Measurements from ENCODE around the gene PI4KB. TPM values are rescaled to one million over a fixed set of nuclear protein-coding genes. Genes with fewer than 3 reads are reported as not detected.
"Not testable (repeated sequence)": the region's sequence is repeated elsewhere in the genome, so short reads cannot be mapped to it uniquely, and the experiment has no call there.

PI4KB gene
- total RNA-seq, 1 experiment from 2014 or later: 62.8 TPM

GRCh38 chr1:151281969-151282882 is 45.0 kb downstream of the PI4KB start, which contains the start of gene ZNF687:
Gene ZNF687, plus strand, starts transcription at chr1:151282299. Its CDS starts 3,993 bp downstream, at chr1:151286292.
- CTCF ChIA-PET: interaction anchor here (0.9 kb wide), 1 partner anchor 116 kb away, joined by 3 read pairs; no protein-coding TSS in a partner anchor

GRCh38 chr1:151281225-151281968 is 45.8 kb downstream of the PI4KB start:
- Histone ChIP-seq H3K4me1 (ENCODE audit: insufficient read depth, low read length, poor library complexity, severe bottlenecking) (peaks cover 3% of the 10 kb centered on the region), H3K9me3 (ENCODE audit: low read depth, low read length, poor library complexity, severe bottlenecking) (no peaks in the 10 kb centered on the region), H3K4me3 (ENCODE audit: low read depth, low read length, poor library complexity, severe bottlenecking) (peak overlapping the region; percentile 95), H3K27me3 (replicated peaks; ENCODE audit: insufficient read depth, low read depth, low read length, poor library complexity) (no peaks in the 10 kb centered on the region), H3K27ac (ENCODE audit: low read depth, low read length, poor library complexity, severe bottlenecking) (peak overlapping the region; percentile 99), H3K36me3 (ENCODE audit: insufficient read depth, low read length, poor library complexity, severe bottlenecking) (peaks cover 7% of the 10 kb centered on the region)
- BruUV-seq (replicated peaks): TSS peak; percentile 78
- CTCF ChIA-PET: interaction anchor here (0.5 to 0.9 kb wide), 3 partner anchors 20 to 830 kb away, joined by 3 to 6 read pairs (median 3); no protein-coding TSS in a partner anchor
- TF ChIP-seq, protein P1, sequence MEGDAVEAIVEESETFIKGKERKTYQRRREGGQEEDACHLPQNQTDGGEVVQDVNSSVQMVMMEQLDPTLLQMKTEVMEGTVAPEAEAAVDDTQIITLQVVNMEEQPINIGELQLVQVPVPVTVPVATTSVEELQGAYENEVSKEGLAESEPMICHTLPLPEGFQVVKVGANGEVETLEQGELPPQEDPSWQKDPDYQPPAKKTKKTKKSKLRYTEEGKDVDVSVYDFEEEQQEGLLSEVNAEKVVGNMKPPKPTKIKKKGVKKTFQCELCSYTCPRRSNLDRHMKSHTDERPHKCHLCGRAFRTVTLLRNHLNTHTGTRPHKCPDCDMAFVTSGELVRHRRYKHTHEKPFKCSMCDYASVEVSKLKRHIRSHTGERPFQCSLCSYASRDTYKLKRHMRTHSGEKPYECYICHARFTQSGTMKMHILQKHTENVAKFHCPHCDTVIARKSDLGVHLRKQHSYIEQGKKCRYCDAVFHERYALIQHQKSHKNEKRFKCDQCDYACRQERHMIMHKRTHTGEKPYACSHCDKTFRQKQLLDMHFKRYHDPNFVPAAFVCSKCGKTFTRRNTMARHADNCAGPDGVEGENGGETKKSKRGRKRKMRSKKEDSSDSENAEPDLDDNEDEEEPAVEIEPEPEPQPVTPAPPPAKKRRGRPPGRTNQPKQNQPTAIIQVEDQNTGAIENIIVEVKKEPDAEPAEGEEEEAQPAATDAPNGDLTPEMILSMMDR (conservative IDR thresholded peaks at IDR 0.05; ENCODE audit: low read depth, low read length): 0 out of 2 replicates have a peak, but pooled peaks have one; percentile 25
- TF ChIP-seq EZH2 (IDR thresholded peaks at IDR 0.05; ENCODE audit: borderline replicate concordance, low read depth, low read length, poor library complexity, severe bottlenecking): no peak
- POLR2A ChIA-PET (ENCODE audit: low non-redundant PET): interaction anchor here (0.6 to 1.2 kb wide), 3 partner anchors 27 to 87 kb away, joined by 3 to 7 read pairs (median 4); partner anchors contain the start of genes PSMD4 and RFX5
- peak; percentile 99 for DNase-seq (ENCODE audit: low spot score)
- intact Hi-C loops (cut with micrococcal nuclease; ENCODE audit: unreplicated experiment): loop anchor here (5.0 kb wide), 1 partner anchor 66 kb away; the partner anchor contains the start of gene RFX5

More at GRCh38 chr1:151281969-151282882, 45.0 kb downstream of the PI4KB start, which contains the start of gene ZNF687:
- BruUV-seq (replicated peaks): no TSS peak
- intact Hi-C loops (cut with micrococcal nuclease; ENCODE audit: unreplicated experiment): loop anchor here (5.0 kb wide), 1 partner anchor 65 kb away; the partner anchor contains the start of gene RFX5
- Histone ChIP-seq H3K4me3 (ENCODE audit: low read depth, low read length, poor library complexity, severe bottlenecking) (peak within 1 kb of the TSS; percentile 95), H3K27me3 (replicated peaks; ENCODE audit: insufficient read depth, low read depth, low read length, poor library complexity) (no peaks in the 10 kb centered on the region), H3K27ac (ENCODE audit: low read depth, low read length, poor library complexity, severe bottlenecking) (peak within 1 kb of the TSS; percentile 99), H3K9me3 (ENCODE audit: low read depth, low read length, poor library complexity, severe bottlenecking) (no peaks in the 10 kb centered on the region), H3K4me1 (ENCODE audit: insufficient read depth, low read length, poor library complexity, severe bottlenecking) (peaks cover 3% of the 10 kb centered on the region), H3K36me3 (ENCODE audit: insufficient read depth, low read length, poor library complexity, severe bottlenecking) (peaks cover 16% of the 10 kb centered on the region)
- POLR2A ChIA-PET (ENCODE audit: low non-redundant PET): interaction anchor here (0.6 to 1.2 kb wide), 3 partner anchors 28 to 88 kb away, joined by 3 to 7 read pairs (median 4); partner anchors contain the start of genes PSMD4 and RFX5
- no peak for TF ChIP-seq EZH2 (IDR thresholded peaks at IDR 0.05; ENCODE audit: borderline replicate concordance, low read depth, low read length, poor library complexity, severe bottlenecking)
- DNase-seq (ENCODE audit: low spot score): peak; percentile 100

- DNase-seq (ENCODE audit: low spot score): no peak
- Histone ChIP-seq H3K4me1 (ENCODE audit: insufficient read depth, low read length, poor library complexity, severe bottlenecking) (peaks cover 3% of the 10 kb centered on the region), H3K4me3 (ENCODE audit: low read depth, low read length, poor library complexity, severe bottlenecking) (no peak overlapping the region), H3K36me3 (ENCODE audit: insufficient read depth, low read length, poor library complexity, severe bottlenecking) (no peaks in the 10 kb centered on the region), H3K27ac (ENCODE audit: low read depth, low read length, poor library complexity, severe bottlenecking) (no peak overlapping the region), H3K9me3 (ENCODE audit: low read depth, low read length, poor library complexity, severe bottlenecking) (no peaks in the 10 kb centered on the region), H3K27me3 (replicated peaks; ENCODE audit: insufficient read depth, low read depth, low read length, poor library complexity) (no peaks in the 10 kb centered on the region)
- POLR2A ChIA-PET (ENCODE audit: low non-redundant PET): no interaction called here
- no TSS peak for BruUV-seq (replicated peaks)
- CTCF ChIA-PET: no interaction called here
- no peak for TF ChIP-seq EZH2 (IDR thresholded peaks at IDR 0.05; ENCODE audit: borderline replicate concordance, low read depth, low read length, poor library complexity, severe bottlenecking)
- TF ChIP-seq, protein P1 (conservative IDR thresholded peaks at IDR 0.05; ENCODE audit: low read depth, low read length): no peak
- intact Hi-C loops (cut with micrococcal nuclease; ENCODE audit: unreplicated experiment): no loop called here
Measured at GRCh38 chr1:151277249-151277648, 50.0 kb downstream of the PI4KB start.

- H3K4me1 ChIP-seq (ENCODE audit: insufficient read depth, low read length, poor library complexity, severe bottlenecking); CTCF ChIA-PET; H3K4me3 ChIP-seq (ENCODE audit: low read depth, low read length, poor library complexity, severe bottlenecking); intact Hi-C loops (cut with micrococcal nuclease; ENCODE audit: unreplicated experiment); BruUV-seq (replicated peaks); H3K27me3 ChIP-seq (replicated peaks; ENCODE audit: insufficient read depth, low read depth, low read length, poor library complexity); H3K9me3 ChIP-seq (ENCODE audit: low read depth, low read length, poor library complexity, severe bottlenecking); DNase-seq (ENCODE audit: low spot score); H3K36me3 ChIP-seq (ENCODE audit: insufficient read depth, low read length, poor library complexity, severe bottlenecking); H3K27ac ChIP-seq (ENCODE audit: low read depth, low read length, poor library complexity, severe bottlenecking): not testable (repeated sequence)
- POLR2A ChIA-PET (ENCODE audit: low non-redundant PET): interaction anchor here (0.7 kb wide), 1 partner anchor 273 kb away, joined by 9 read pairs; no protein-coding TSS in a partner anchor
Measured at GRCh38 chr1:151275341-151275740, 51.9 kb downstream of the PI4KB start.
